CD4-positive, alpha-beta T cell treated with Interleukin-15 for 4 hours (primary cell): ENCODE results near the gene ARSG.
"Not testable (repeated sequence)": the region's sequence is repeated elsewhere in the genome, so short reads cannot be mapped to it uniquely, and the experiment has no call there.

Experiments
- DNase-seq: peaks from one replicate; pipeline ENCODE4 v3.0.0-alpha.2; 2020; ENCODE audit warnings: low spot score

The ARSG gene

GRCh38 chr17:68329331-68329730 is 38.0 kb downstream of the ARSG start:
- DNase-seq, result no peak

- not testable (repeated sequence) for DNase-seq
Measured at GRCh38 chr17:68331932-68332331, 40.6 kb downstream of the ARSG start.

GRCh38 chr17:68334393-68334792 is 43.1 kb downstream of the ARSG start:
- no peak for DNase-seq

GRCh38 chr17:68341482-68341881 is 50.2 kb downstream of the ARSG start:
- no peak for DNase-seq

GRCh38 chr17:68343976-68344375 is 52.7 kb downstream of the ARSG start:
- no peak for DNase-seq

GRCh38 chr17:68344701-68345136 is 53.4 kb downstream of the ARSG start:
- peak; percentile 38 for DNase-seq

- DNase-seq, result peak; percentile 60
Measured at GRCh38 chr17:68346448-68346847, 55.2 kb downstream of the ARSG start.

GRCh38 chr17:68347380-68347779 is 56.1 kb downstream of the ARSG start:
- no peak for DNase-seq

GRCh38 chr17:68349157-68349556 is 57.9 kb downstream of the ARSG start:
- DNase-seq, result no peak

GRCh38 chr17:68351395-68351794 is 60.1 kb downstream of the ARSG start:
- DNase-seq, result no peak

GRCh38 chr17:68352041-68352440 is 60.7 kb downstream of the ARSG start:
- no peak for DNase-seq

GRCh38 chr17:68352671-68353070 is 61.4 kb downstream of the ARSG start:
- DNase-seq, result not testable (repeated sequence)

- DNase-seq, result peak; percentile 32
Measured at GRCh38 chr17:68353111-68353521, 61.8 kb downstream of the ARSG start.

- DNase-seq, result not testable (repeated sequence)
Measured at GRCh38 chr17:68354311-68354710, 63.0 kb downstream of the ARSG start.

GRCh38 chr17:68355108-68355507 is 63.8 kb downstream of the ARSG start:
- not testable (repeated sequence) for DNase-seq

- DNase-seq, result peak; percentile 81
Measured at GRCh38 chr17:68356520-68356919, 65.2 kb downstream of the ARSG start.

GRCh38 chr17:68356949-68357455 is 65.7 kb downstream of the ARSG start:
- DNase-seq, result no peak

- DNase-seq, result no peak
Measured at GRCh38 chr17:68357886-68358285, 66.6 kb downstream of the ARSG start.

- DNase-seq, result no peak
Measured at GRCh38 chr17:68359791-68360535, 68.7 kb downstream of the ARSG start.

GRCh38 chr17:68365469-68365868 is 74.2 kb downstream of the ARSG start:
- DNase-seq, result no peak

GRCh38 chr17:68368387-68368786 is 77.1 kb downstream of the ARSG start:
- no peak for DNase-seq

GRCh38 chr17:68375566-68375965 is 84.3 kb downstream of the ARSG start:
- DNase-seq, result no peak

- DNase-seq, result not testable (repeated sequence)
Measured at GRCh38 chr17:68376178-68376577, 84.9 kb downstream of the ARSG start.

GRCh38 chr17:68377771-68378267 is 86.5 kb downstream of the ARSG start:
- no peak for DNase-seq
